A549 treated with AZD2906 at 1 μM for 4 hours (cell line): ENCODE data around the gene TNFSF8. TPM values are rescaled to one million over a fixed set of nuclear protein-coding genes. Genes with fewer than 3 reads are reported as not detected.

Experiments
- total RNA-seq: library from RNA; stranded (reverse); fragments of 200-300 nt; extraction: Qiagen RNA extraction; gene quantifications from 5 replicates; pipeline ENCODE4 v1.2.3, GENCODE V29; 2022

The TNFSF8 gene
- total RNA-seq: not detected in 5 replicates

DNA sequence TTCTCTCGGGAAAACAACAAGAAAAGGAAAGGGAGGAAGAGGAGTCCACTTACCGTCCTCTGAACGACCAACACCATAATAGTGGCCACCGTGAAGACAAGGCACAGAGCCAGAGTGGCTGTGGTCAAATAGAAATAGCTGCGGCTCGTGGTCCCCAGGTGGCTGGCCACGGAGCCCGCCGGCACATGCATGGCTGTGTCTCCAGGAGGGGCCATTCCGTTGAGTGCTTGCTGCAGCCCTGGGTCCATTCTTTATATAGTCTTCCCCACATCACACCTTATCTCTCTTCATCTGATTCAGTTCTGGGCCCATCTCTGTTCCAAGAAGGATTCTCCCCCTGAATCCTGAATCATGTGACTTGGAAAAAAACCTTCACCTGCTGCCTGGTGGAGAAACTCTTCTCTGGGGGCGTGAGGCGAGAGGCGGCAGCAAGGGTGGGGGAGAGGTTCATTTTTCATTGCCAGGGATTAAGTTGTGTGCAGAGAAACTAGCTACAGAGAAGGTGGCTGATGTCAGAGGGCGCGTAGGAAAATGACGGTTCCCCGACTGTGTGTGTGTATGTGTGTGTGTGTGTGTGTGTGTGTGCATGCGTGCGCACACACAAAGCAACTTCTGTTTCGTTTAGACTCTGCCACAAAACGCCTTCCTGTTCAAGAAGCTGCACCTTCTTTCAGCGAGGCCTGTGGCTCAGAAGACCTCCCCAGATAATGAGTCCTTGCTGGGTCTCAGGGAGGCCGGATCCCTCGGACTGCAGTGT lies at the start of gene TNFSF8:
Gene TNFSF8 (minus strand): TSS at position 536 of the 757 bp plus-strand sequence. CDS start 288 bp downstream, at position 248.

Other genes with a start within 250 kb of the TNFSF8 start
- gene TEX48, start 248.4 kb downstream of the TNFSF8 start, total RNA-seq: not detected in 5 replicates
- 0.03 to 0.12 TPM (median 0.07 TPM) in 5 replicates for gene TNFSF15, start 124.6 kb downstream of the TNFSF8 start, total RNA-seq
- gene TNC, start 187.6 kb upstream of the TNFSF8 start, total RNA-seq: 0.69 to 1.00 TPM (median 0.80 TPM) in 5 replicates